22Rv1 (cell line): ENCODE results near the gene MRAP.

Source experiments
- H3K27ac ChIP-seq: fragments of 450-650 bp; 2 replicates; pipeline ENCODE4 v1.5.1; 2017
- ZFX ChIP-seq: fragments of 450-650 bp; IDR thresholded peaks from 2 replicates; pipeline ENCODE4 v1.6.1; 2017; ENCODE audit warnings: antibody characterized with exemption, borderline replicate concordance
- TF ChIP-seq, protein P1 (sequence below): fragments of 450-650 bp; IDR thresholded peaks from 2 replicates; pipeline ENCODE4 v1.5.1; 2017; ENCODE audit warnings: mild to moderate bottlenecking

The MRAP gene

DNA sequence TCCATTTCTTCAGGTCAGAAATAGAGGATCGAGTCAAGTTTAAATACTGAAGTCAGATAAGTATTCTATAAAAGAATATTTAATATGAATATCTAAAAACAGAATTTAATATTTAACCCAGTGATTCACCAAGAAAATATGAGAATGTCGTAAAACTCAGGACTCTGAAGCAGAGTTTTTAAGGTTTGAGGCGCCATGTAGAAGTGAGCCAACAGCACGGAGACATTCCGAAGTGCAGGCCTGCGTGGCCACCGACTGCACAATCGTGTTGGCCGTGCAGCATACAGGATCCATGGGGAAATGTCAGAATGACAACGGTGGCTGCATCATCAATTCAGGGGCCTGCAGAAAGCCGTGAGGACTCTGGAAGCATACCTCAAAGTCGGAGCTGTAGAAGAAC, 23.4 kb downstream of the MRAP start:
- no peak overlapping the region for H3K27ac ChIP-seq
- no peak for TF ChIP-seq ZFX
- TF ChIP-seq, protein P1, sequence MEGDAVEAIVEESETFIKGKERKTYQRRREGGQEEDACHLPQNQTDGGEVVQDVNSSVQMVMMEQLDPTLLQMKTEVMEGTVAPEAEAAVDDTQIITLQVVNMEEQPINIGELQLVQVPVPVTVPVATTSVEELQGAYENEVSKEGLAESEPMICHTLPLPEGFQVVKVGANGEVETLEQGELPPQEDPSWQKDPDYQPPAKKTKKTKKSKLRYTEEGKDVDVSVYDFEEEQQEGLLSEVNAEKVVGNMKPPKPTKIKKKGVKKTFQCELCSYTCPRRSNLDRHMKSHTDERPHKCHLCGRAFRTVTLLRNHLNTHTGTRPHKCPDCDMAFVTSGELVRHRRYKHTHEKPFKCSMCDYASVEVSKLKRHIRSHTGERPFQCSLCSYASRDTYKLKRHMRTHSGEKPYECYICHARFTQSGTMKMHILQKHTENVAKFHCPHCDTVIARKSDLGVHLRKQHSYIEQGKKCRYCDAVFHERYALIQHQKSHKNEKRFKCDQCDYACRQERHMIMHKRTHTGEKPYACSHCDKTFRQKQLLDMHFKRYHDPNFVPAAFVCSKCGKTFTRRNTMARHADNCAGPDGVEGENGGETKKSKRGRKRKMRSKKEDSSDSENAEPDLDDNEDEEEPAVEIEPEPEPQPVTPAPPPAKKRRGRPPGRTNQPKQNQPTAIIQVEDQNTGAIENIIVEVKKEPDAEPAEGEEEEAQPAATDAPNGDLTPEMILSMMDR, result no peak

DNA sequence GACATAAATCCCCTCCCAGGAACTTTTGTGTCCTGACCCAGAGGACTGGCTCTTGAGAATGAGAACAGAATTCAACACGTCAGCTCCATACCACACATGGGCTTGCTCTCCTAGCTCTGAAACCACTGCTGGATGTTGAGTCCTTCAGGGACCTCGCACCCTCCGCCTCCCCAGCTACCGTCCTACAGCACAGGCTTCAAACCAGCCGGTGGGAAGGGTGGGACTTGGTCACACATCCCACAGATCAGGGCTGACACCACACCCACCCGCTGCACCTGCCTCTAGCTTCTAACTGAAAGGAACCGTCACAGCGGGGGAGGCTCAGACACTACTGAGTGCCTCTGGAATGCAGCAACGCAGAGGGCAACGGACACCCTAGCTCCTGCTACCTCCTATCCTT, 24.0 kb downstream of the MRAP start:
- no peak overlapping the region for H3K27ac ChIP-seq
- TF ChIP-seq, protein P1, result no peak
- TF ChIP-seq ZFX, result no peak

- H3K27ac ChIP-seq, result no peak overlapping the region
- TF ChIP-seq, protein P1, result no peak
- no peak for TF ChIP-seq ZFX
Observed at GRCh38 chr21:32325706-32326105, 27.1 kb downstream of the MRAP start.

DNA sequence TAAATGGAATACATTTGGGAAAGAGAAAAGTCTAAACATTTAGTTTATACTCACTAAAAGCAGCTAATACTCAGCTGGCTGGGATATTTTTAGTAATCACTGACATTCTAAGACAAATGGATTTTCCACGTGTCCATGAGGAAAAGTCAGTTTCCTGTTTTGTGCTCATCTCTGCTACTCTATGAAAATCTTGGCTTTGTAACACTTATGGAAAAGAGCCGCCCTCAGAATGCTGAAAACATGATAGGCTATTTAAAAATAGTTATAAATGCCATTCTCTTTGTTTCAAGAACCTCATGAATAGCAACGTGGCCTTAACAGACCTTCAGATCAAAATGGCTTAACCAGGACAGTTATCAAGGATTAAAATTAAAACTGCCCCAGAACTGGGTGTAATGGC, 29.9 kb downstream of the MRAP start:
- no peak overlapping the region for H3K27ac ChIP-seq
- no peak for TF ChIP-seq ZFX
- TF ChIP-seq, protein P1, result no peak

GRCh38 chr21:32329331-32329730, 30.7 kb downstream of the MRAP start:
- no peak overlapping the region for H3K27ac ChIP-seq
- TF ChIP-seq ZFX, result no peak
- TF ChIP-seq, protein P1, result no peak

DNA sequence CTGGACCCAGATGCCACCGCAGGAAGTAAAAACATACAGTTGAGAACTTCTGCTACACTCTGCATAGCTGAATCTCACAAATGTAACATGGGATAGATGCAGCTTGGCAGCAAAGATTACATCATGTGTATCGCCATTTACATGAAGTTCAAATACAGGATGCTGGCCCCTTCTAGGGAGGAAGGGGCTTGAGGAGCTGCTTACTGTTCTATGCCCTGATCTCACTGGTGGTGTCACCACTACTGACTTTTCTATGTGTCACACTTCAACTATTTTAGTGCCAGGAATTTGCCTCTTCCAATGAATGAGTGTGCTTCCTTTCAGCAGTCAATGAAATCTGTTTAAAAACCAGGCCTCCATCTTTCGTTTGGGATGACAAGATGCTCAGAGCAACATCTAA, 31.1 kb downstream of the MRAP start:
- no peak overlapping the region for H3K27ac ChIP-seq
- TF ChIP-seq, protein P1, result no peak
- TF ChIP-seq ZFX, result no peak

DNA sequence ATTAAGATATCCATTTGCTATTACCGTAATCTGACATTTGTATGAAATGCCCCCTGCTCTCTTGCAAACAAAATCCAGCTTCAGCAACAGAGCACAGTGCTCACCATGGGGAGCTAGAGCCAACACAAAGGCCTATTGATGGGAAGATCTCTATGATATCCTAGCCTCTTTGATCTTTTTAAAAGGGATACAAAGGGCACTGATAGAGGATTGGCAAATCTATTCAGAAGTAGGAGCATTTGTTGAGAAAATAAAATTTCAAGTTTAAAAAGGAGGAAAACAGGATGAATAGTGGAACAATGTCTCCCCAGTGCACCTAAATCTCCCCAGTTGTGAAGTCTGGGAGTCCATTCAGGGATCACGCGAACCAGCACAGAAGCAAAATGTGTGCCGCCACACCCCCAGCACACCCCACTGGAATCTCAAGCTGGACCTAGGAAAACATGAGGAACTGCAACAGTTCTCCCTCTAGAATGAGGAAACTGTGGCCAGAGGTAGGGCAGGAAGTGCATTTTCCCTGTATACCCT, 32.2 kb downstream of the MRAP start:
- TF ChIP-seq, protein P1, result no peak
- no peak for TF ChIP-seq ZFX
- H3K27ac ChIP-seq, result no peak overlapping the region
